ENCODE measurements around the gene PAIP2. TPM values are rescaled to one million over a fixed set of nuclear protein-coding genes. Genes with fewer than 3 reads are reported as not detected.

The PAIP2 gene
- total RNA-seq, 1 experiment from 2014 or later, result 73.6 TPM

GRCh38 chr5:139374909-139375308 lies 33.3 kb downstream of the PAIP2 start:
- no peak for TF ChIP-seq CTCF (IDR thresholded peaks at IDR 0.05; ENCODE audit: insufficient read depth in 1 of 2, low read depth in 1 of 2, low read length in 1 of 2, severe bottlenecking in 1 of 2, unreplicated experiment in 1 of 2)
- Mint-ChIP-seq H3K4me3 (ENCODE audit: unreplicated experiment) (no peak overlapping the region), H3K36me3 (ENCODE audit: insufficient read depth, unreplicated experiment) (peaks cover 29% of the 10 kb centered on the region), H3K4me1 (ENCODE audit: low read depth, unreplicated experiment) (no peaks in the 10 kb centered on the region), H3K27me3 (ENCODE audit: insufficient read depth, unreplicated experiment) (no peaks in the 10 kb centered on the region), H3K27ac (ENCODE audit: unreplicated experiment) (no peak overlapping the region), H3K9me3 (ENCODE audit: unreplicated experiment) (no peaks in the 10 kb centered on the region)
- BruUV-seq (replicated peaks), result no TSS peak
- POLR2A ChIA-PET, result interaction anchor here (1.1 kb wide), 1 partner anchor 8 kb away, joined by 3 read pairs; the partner anchor contains the start of gene SLC23A1
- intact Hi-C loops (cut with micrococcal nuclease; ENCODE audit: unreplicated experiment), result no loop called here
- no peak overlapping the region for H3K4me3 ChIP-seq (ENCODE audit: low read depth, low read length)
- CTCF ChIA-PET, result interaction anchor here (1.5 kb wide), 1 partner anchor 33 kb away, joined by 4 read pairs; the partner anchor contains the start of gene PAIP2
- no peaks in the 10 kb centered on the region; the same call in 1 of the 2 replicates for H3K36me3 ChIP-seq (ENCODE audit: control insufficient read depth, insufficient read depth, low read length)
- H3K9me3 ChIP-seq, result no peaks in the 10 kb centered on the region; the same call in 1 of the 2 replicates
- DNase-seq, result no peak
- H3K4me1 ChIP-seq, result no peaks in the 10 kb centered on the region
- no peaks in the 10 kb centered on the region for H3K27me3 ChIP-seq (replicated peaks; ENCODE audit: control insufficient read depth, insufficient read depth, low read length)

GRCh38 chr5:139376364-139376763 lies 34.7 kb downstream of the PAIP2 start:
- Histone ChIP-seq H3K4me3 (ENCODE audit: low read depth, low read length) (no peak overlapping the region), H3K27me3 (replicated peaks; ENCODE audit: control insufficient read depth, insufficient read depth, low read length) (no peaks in the 10 kb centered on the region), H3K36me3 (ENCODE audit: control insufficient read depth, insufficient read depth, low read length) (no peaks in the 10 kb centered on the region; the same call in 1 of the 2 replicates), H3K4me1 (no peaks in the 10 kb centered on the region), H3K9me3 (no peaks in the 10 kb centered on the region; the same call in 1 of the 2 replicates)
- no peak for TF ChIP-seq CTCF (IDR thresholded peaks at IDR 0.05; ENCODE audit: insufficient read depth in 1 of 2, low read depth in 1 of 2, low read length in 1 of 2, severe bottlenecking in 1 of 2, unreplicated experiment in 1 of 2)
- no peaks in the 10 kb centered on the region for H3K9me3 Mint-ChIP-seq (ENCODE audit: unreplicated experiment)
- no peak overlapping the region for H3K27ac Mint-ChIP-seq (ENCODE audit: unreplicated experiment)
- intact Hi-C loops (cut with micrococcal nuclease; ENCODE audit: unreplicated experiment), result no loop called here
- ChIA-PET POLR2A (no interaction called here), CTCF (no interaction called here)
- DNase-seq, result no peak
- no peaks in the 10 kb centered on the region for H3K27me3 Mint-ChIP-seq (ENCODE audit: insufficient read depth, unreplicated experiment)
- H3K4me3 Mint-ChIP-seq (ENCODE audit: unreplicated experiment), result no peak overlapping the region
- peaks cover 32% of the 10 kb centered on the region for H3K36me3 Mint-ChIP-seq (ENCODE audit: insufficient read depth, unreplicated experiment)
- H3K4me1 Mint-ChIP-seq (ENCODE audit: low read depth, unreplicated experiment), result no peaks in the 10 kb centered on the region
- no TSS peak for BruUV-seq (replicated peaks)

- Mint-ChIP-seq H3K4me3 (ENCODE audit: unreplicated experiment) (no peak overlapping the region), H3K9me3 (ENCODE audit: unreplicated experiment) (no peaks in the 10 kb centered on the region), H3K27ac (ENCODE audit: unreplicated experiment) (no peak overlapping the region), H3K36me3 (ENCODE audit: insufficient read depth, unreplicated experiment) (peaks cover 32% of the 10 kb centered on the region), H3K4me1 (ENCODE audit: low read depth, unreplicated experiment) (peaks cover 5% of the 10 kb centered on the region), H3K27me3 (ENCODE audit: insufficient read depth, unreplicated experiment) (no peaks in the 10 kb centered on the region)
- no peaks in the 10 kb centered on the region for H3K27me3 ChIP-seq (replicated peaks; ENCODE audit: control insufficient read depth, insufficient read depth, low read length)
- no peaks in the 10 kb centered on the region; the same call in 1 of the 2 replicates for H3K9me3 ChIP-seq
- H3K36me3 ChIP-seq (ENCODE audit: control insufficient read depth, insufficient read depth, low read length), result no peaks in the 10 kb centered on the region; the same call in 1 of the 2 replicates
- no peak for TF ChIP-seq CTCF (IDR thresholded peaks at IDR 0.05; ENCODE audit: insufficient read depth in 1 of 2, low read depth in 1 of 2, low read length in 1 of 2, severe bottlenecking in 1 of 2, unreplicated experiment in 1 of 2)
- no TSS peak for BruUV-seq (replicated peaks)
- intact Hi-C loops (cut with micrococcal nuclease; ENCODE audit: unreplicated experiment), result no loop called here
- H3K4me1 ChIP-seq, result peaks cover 4% of the 10 kb centered on the region
- ChIA-PET POLR2A (no interaction called here), CTCF (no interaction called here)
- no peak overlapping the region for H3K4me3 ChIP-seq (ENCODE audit: low read depth, low read length)
- DNase-seq, result no peak
Observed at GRCh38 chr5:139377226-139377625, 35.6 kb downstream of the PAIP2 start.
